GM12891 (cell line): Measurements from ENCODE around the gene CCT6B.

Experiments used
- PAX5 ChIP-seq: IDR thresholded peaks from 2 replicates; pipeline ENCODE4 v1.6.1; 2011; ENCODE audit warnings: low read length, moderate library complexity, mild to moderate bottlenecking; ENCODE audit not compliant: insufficient read depth, severe bottlenecking
- POLR2A ChIP-seq: IDR thresholded peaks from 2 replicates; pipeline ENCODE4 v1.6.1; 2011; ENCODE audit warnings: low read depth, low read length, control low read depth
- POLR2AphosphoS5 ChIP-seq: IDR thresholded peaks from 2 replicates; pipeline ENCODE4 v1.6.1; 2011; ENCODE audit warnings: low read depth, low read length, control low read depth
- POU2F2 ChIP-seq: IDR thresholded peaks from 2 replicates; pipeline ENCODE4 v1.6.1; 2011; ENCODE audit warnings: low read depth, mild to moderate bottlenecking, control low read depth, low read length, moderate library complexity
- SPI1 ChIP-seq: IDR thresholded peaks from 2 replicates; pipeline ENCODE4 v1.6.1; 2011; ENCODE audit warnings: low read depth, low read length, control low read depth
- TAF1 ChIP-seq: IDR thresholded peaks from 2 replicates; pipeline ENCODE4 v1.6.1; 2011; ENCODE audit warnings: low read depth, low read length, control low read depth

- no peak for TF ChIP-seq POLR2AphosphoS5
- TF ChIP-seq TAF1, result no peak
- no peak for TF ChIP-seq POLR2A
- no peak for TF ChIP-seq PAX5
- TF ChIP-seq POU2F2, result no peak
- TF ChIP-seq SPI1, result no peak
Observed at GRCh38 chr17:34930283-34930682, 31.0 kb downstream of the CCT6B start.
